Gastroesophageal sphincter (tissue), 4 donors: ENCODE data around the gene TMEM135. TPM values are rescaled to one million over a fixed set of nuclear protein-coding genes. Genes with fewer than 3 reads are reported as not detected.

Source experiments
- ATAC-seq: fragments of 150-250 bp; one replicate; pipeline ENCODE4 v1.9.1; 2016; ENCODE audit warnings: mild to moderate bottlenecking, moderate library complexity
- H3K27ac ChIP-seq, 4 donors: fragments of 200-600 bp; sonication (generic) in 3 of 4; 1 replicate in 3 of 4; 2 replicates in 1 of 4; pipeline ENCODE4 v1.5.1; 2016 to 2019
- H3K27me3 ChIP-seq: fragments of 200-600 bp; sonication (generic); one replicate; pipeline ENCODE4 v1.5.1; 2019
- H3K36me3 ChIP-seq, 2 donors: fragments of 200-600 bp; sonication (generic); one replicate each; pipeline ENCODE4 v1.5.1; 2019; ENCODE audit warnings: control low read depth in 1 of 2
- H3K4me1 ChIP-seq, 3 donors: fragments of 200-600 bp; sonication (generic); 1 replicate in 2 of 3; 2 replicates in 1 of 3; pipeline ENCODE4 v1.5.1; 2016 to 2019; ENCODE audit warnings: control low read depth in 2 of 3
- H3K4me3 ChIP-seq, 2 donors: fragments of 200-600 bp; sonication (generic); one replicate each; pipeline ENCODE4 v1.5.1; 2019; ENCODE audit warnings: mild to moderate bottlenecking in 1 of 2, moderate library complexity in 1 of 2
- H3K9me3 ChIP-seq, 3 donors: fragments of 200-600 bp; sonication (generic); one replicate each; pipeline ENCODE4 v1.5.1; 2017 to 2019; ENCODE audit warnings: control low read depth in 2 of 3
- CTCF ChIP-seq, 4 experiments: fragments of 200-600 bp in 2 of 4; fragments of 450-650 bp in 2 of 4; sonication (generic) in 1 of 4; IDR thresholded peaks; one replicate each; pipeline ENCODE4 v1.5.1; 2017 to 2019; ENCODE audit warnings: antibody characterized with exemption in 4 of 4, mild to moderate bottlenecking in 2 of 4, moderate library complexity in 2 of 4
- EP300 ChIP-seq: sonication (generic); formaldehyde crosslinking; IDR thresholded peaks from one replicate; pipeline ENCODE4 v1.6.1; 2017; ENCODE audit warnings: antibody characterized with exemption, mild to moderate bottlenecking
- POLR2A ChIP-seq, 2 donors: fragments of 450-650 bp; IDR thresholded peaks; one replicate each; pipeline ENCODE4 v1.6.1; 2017; ENCODE audit warnings: antibody characterized with exemption in 2 of 2, mild to moderate bottlenecking in 2 of 2, moderate library complexity in 1 of 2
- POLR2AphosphoS5 ChIP-seq: sonication (generic); formaldehyde crosslinking; IDR thresholded peaks from one replicate; pipeline ENCODE4 v1.6.1; 2017; ENCODE audit warnings: antibody characterized with exemption
- WGBS, 2 donors: methylation state at CpG; one replicate each; pipeline ENCODE4 v1.1.5; 2018; ENCODE audit warnings: low coverage in 1 of 2; 5-methylcytosine and 5-hydroxymethylcytosine counted together
- total RNA-seq, 4 donors: library from RNA; depleted of rRNA; stranded (reverse); fragments of >200 nt; gene quantifications; one replicate each; pipeline ENCODE4 v1.1.0, GENCODE V29; 2016

The TMEM135 gene
- total RNA-seq, 4 donors from 2014 or later = 9.6 to 25.7 (median 17.0) TPM

DNA sequence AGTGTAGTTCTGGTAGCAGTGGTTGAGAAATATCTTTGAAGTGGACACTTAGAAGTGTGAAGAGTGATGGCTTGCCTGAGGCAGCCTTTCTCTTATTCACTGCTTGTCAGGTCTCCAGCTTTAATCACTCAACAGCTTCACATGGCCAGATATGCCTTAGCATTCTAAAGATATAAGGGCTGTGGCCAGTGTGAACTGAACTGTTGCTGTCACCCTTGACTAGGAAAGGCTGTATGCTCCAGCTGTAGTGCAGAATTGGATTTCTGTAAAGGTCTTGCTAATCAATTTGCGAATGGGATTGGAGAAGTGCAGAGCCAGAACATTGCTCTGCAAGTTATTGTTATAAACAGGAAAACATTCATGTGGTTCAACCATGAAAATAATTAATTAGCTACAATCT lies 266.7 kb downstream of the TMEM135 start:
- ATAC-seq = no peak
- Histone ChIP-seq H3K36me3 (peaks cover 0 to 5% of the 10 kb centered on the region in 2 donors), H3K4me3 (no peak overlapping the region), H3K27ac (no peak overlapping the region), H3K4me1 (peaks cover 0 to 15% (median 0%) of the 10 kb centered on the region in 3 donors), H3K9me3 (no peaks in the 10 kb centered on the region), H3K27me3 (no peaks in the 10 kb centered on the region)
- TF ChIP-seq POLR2AphosphoS5 = no peak
- TF ChIP-seq POLR2A (IDR thresholded peaks at IDR 0.05) = no peak
- TF ChIP-seq CTCF (IDR thresholded peaks at IDR 0.05) = no peak
- no peak for TF ChIP-seq EP300
- WGBS, 2 donors = 86 to 100% methylated on average over 1 of the region's 1 CpG

GRCh38 chr11:87306262-87306851 lies 268.6 kb downstream of the TMEM135 start:
- H3K4me1 ChIP-seq = peaks cover 0 to 11% (median 0%) of the 10 kb centered on the region in 3 donors
- no peaks in the 10 kb centered on the region for H3K27me3 ChIP-seq
- peak overlapping the region in 1 of 4 donors; percentile 30 for H3K27ac ChIP-seq
- H3K36me3 ChIP-seq = peaks cover 0 to 5% of the 10 kb centered on the region in 2 donors
- 86 to 100% methylated on average over 1 of the region's 1 CpG for WGBS, 2 donors
- no peaks in the 10 kb centered on the region for H3K9me3 ChIP-seq
- TF ChIP-seq POLR2AphosphoS5 (no peak), CTCF (IDR thresholded peaks at IDR 0.05) (no peak), EP300 (no peak), POLR2A (IDR thresholded peaks at IDR 0.05) (no peak)
- no peak overlapping the region for H3K4me3 ChIP-seq
- no peak for ATAC-seq

- no peak overlapping the region for H3K4me3 ChIP-seq
- H3K36me3 ChIP-seq = peaks cover 0 to 5% of the 10 kb centered on the region in 2 donors
- no peaks in the 10 kb centered on the region for H3K9me3 ChIP-seq
- peak; percentile 50 for ATAC-seq
- WGBS, 2 donors = 0 to 50% methylated on average over 1 of the region's 1 CpG
- H3K4me1 ChIP-seq = peaks cover 0 to 11% (median 0%) of the 10 kb centered on the region in 3 donors
- H3K27ac ChIP-seq = peak overlapping the region in 1 of 4 donors; percentile 30
- H3K27me3 ChIP-seq = no peaks in the 10 kb centered on the region
- TF ChIP-seq POLR2AphosphoS5 (no peak), POLR2A (IDR thresholded peaks at IDR 0.05) (no peak), EP300 (no peak), CTCF (IDR thresholded peaks at IDR 0.05) (no peak)
These were observed 269.4 kb downstream of the TMEM135 start for GRCh38 chr11:87307101-87307500.

DNA sequence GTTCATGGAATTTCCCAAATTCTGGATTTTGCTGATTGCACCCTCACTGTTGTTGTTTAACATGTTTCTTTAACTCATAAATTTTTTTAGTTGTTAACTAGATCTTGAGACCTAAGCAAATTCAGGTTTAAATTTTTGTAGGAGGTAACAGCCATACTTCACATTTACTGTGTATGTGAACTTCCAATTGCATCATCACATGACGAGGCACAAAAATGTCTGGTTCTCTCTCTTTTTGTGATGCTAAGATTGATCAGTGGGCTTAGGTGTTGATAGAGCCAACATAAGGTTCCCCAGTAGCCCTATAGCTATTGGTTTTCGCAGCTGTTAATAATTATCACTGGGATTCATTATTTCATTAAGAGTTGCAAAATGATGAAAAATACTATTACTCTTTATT lies 277.5 kb downstream of the TMEM135 start:
- H3K27me3 ChIP-seq = no peaks in the 10 kb centered on the region
- no peak for TF ChIP-seq POLR2AphosphoS5
- TF ChIP-seq CTCF (IDR thresholded peaks at IDR 0.05) = no peak
- no peak for TF ChIP-seq POLR2A (IDR thresholded peaks at IDR 0.05)
- no peak for TF ChIP-seq EP300
- H3K36me3 ChIP-seq = peaks cover 0 to 25% of the 10 kb centered on the region in 2 donors
- no peak for ATAC-seq
- no peak overlapping the region for H3K4me3 ChIP-seq
- no peak overlapping the region for H3K27ac ChIP-seq
- no peaks in the 10 kb centered on the region for H3K9me3 ChIP-seq
- WGBS, 2 donors = 84 to 93% methylated on average over 2 of the region's 2 CpGs
- H3K4me1 ChIP-seq = no peaks in the 10 kb centered on the region

DNA sequence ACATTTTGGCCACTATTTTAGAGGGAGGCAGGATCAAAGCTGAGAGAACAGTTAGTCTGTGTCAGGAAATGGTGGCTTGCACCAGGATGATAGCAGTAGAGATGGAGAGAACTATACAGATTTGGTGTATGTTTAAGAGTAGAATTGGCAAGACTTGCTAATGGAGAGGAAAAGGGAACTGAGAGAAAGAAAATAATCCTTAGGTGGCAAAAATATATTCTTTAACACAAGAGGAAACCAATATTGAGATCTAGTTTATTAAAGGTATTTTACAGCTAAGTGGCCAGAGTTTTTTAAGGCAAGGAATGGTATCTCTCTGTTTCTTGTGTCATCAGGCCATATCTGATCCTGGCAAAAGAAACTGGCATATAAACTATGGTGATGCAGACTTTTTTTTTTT lies 278.8 kb downstream of the TMEM135 start:
- no peak overlapping the region for H3K4me3 ChIP-seq
- H3K27me3 ChIP-seq = no peaks in the 10 kb centered on the region
- TF ChIP-seq POLR2A (IDR thresholded peaks at IDR 0.05) (no peak), EP300 (no peak), CTCF (IDR thresholded peaks at IDR 0.05) (no peak), POLR2AphosphoS5 (no peak)
- no peaks in the 10 kb centered on the region for H3K9me3 ChIP-seq
- H3K36me3 ChIP-seq = peaks cover 0 to 33% of the 10 kb centered on the region in 2 donors
- ATAC-seq = no peak
- no peak overlapping the region for H3K27ac ChIP-seq
- no peaks in the 10 kb centered on the region for H3K4me1 ChIP-seq
